ENCODE data around the gene TRAPPC6A.

TRAPPC6A gene

GRCh38 chr19:45149129-45149528, 28.9 kb downstream of the TRAPPC6A start:
- DNase-seq (ENCODE audit: low spot score) = no peak

DNA sequence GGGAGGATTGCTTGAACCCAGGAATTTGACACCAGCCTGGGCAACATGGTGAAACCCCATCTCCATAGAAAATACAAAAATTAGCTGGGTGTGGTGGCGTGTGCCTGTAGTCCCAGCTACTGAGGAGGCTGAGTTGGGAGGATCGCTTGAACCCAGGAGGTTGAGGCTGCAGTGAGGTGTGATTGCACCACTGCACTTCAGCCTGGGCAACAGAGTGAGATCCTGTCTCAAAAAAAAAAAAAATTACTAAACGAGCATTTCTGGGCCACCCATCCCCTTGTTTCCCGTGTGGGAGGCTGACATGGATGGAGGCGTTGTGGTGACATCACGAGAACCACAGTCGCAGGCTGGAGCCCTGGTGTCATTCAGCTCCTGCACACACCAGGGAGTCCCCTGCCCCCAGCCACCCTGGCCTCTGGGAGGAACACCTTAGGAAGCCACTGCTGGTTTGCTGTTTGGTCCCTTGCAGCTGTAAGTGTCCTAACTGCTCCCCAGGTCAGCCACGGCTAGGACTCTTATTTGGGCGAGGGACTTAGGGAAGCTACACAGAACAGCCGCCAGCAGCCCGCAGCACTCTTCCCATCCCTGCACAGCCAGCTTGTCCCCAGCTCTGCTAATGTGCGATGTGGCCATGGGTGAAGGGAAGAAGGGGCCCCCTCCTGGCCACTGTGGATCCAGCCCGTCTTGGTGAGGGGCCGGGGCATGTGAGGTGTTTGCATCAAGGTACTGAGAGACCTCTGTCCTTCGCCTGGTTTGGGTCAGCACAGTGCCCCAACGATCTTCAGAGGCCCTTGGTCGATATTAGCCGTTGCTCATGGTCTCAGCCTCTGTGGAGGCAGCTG, 30.0 kb downstream of the TRAPPC6A start:
- DNase-seq (ENCODE audit: low spot score) = no peak

DNA sequence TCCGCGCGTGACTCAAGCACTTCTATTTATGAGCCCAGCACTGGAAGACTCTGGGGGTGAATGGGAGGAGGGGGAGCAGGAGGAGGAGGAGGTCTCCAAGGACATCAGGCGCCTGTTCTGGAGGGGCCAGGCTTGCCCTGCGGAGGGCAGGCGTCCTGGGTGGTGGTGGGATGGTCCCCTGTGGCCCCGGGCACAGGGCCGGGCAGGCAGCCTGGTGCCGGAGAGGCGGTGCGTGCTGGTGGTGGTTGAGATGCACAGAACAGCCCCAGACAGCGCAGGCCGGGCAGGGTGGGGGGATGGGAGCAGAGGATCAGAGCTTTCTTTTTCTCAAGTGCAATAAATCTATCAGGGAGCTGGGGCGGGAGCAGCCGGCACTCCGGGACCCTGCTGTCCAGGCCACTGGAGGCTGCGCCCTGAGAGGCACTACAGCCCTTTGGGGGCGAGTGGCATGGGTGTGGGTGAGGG, 31.3 kb downstream of the TRAPPC6A start:
- no peak for DNase-seq (ENCODE audit: low spot score)

DNA sequence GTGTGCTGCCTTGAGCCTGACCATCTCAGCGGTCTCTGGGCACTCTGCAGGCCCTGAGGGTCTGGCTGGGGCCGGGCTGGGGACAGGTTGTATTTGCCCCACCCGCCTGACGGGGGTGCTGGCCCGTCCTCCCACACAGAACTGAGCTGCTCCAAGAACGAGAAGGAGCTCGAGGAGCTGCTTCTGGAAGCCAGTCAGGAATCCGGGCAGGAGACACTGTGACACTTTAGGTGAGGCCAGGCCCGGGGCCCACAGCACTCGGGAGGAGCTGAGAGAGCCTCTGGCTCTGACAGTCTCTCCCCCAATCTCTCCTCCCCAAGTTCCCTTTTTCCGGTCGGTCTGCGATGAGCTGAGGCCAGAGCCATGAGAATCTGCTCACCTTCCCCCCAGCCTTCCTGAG, 31.8 kb downstream of the TRAPPC6A start:
- no peak for DNase-seq (ENCODE audit: low spot score)

DNA sequence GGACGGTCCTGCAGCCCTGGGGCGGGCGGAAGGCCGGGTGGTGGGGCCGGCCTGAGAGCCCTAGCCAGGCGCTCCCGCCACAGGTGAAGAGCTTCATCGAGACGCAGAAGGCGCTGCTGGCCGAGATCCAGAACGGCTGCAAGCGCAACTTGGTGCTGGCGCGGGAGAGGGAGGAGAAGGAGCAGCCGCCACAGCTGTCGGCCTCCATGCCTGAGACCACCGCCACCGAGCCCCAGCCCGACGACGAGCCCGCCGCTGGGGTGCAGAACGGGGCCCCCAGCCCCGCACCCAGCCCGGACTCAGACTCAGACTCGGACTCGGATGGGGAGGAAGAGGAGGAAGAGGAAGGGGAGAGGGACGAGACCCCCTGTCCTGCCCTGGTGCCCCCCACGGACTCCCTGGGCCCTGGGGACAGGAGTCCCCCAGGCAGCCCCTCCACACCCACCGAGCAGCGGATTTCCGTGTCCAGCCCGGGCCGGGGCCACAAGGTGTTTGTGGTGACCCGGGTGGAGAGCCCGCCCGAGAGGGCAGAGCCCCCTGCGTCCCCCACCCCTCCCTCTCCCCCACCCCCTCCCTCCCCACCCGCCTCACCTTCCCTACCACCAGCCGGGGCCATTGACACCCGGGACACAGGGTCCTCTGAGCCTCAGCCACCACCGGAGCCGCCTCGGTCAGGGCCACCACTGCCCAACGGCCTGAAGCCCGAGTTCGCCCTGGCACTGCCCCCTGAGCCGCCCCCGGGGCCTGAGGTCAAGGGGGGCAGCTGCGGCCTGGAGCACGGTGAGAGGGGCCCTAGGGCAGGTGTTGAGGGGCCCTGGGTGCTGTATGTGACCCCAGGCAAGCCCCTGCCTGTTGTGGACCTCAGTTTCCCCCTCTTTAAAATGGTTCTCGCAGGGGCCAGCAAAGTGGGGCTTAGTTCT, 32.5 kb downstream of the TRAPPC6A start:
- DNase-seq (ENCODE audit: low spot score) = no peak

GRCh38 chr19:45144431-45145269, 33.4 kb downstream of the TRAPPC6A start:
- no peak for DNase-seq (ENCODE audit: low spot score)

DNA sequence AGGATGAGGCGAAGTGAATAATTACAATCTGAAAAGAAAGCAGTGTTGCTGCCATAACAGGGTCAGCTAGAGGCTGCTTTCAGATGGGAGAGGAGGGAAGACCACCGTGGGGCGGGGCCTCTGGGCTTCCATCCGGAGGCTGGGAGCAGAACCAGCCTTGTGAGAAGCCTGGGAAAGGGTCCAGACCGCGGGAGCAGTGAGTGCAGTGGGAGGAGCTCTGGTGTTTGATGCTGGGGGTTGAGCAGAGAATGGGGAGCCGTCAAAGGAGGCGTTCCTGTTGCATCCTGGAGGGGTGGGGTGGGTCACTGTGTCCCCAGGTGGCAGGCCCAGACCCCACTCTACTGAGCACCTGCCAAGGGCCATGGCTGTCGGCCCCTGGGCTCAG, 35.3 kb downstream of the TRAPPC6A start:
- no peak for DNase-seq (ENCODE audit: low spot score)

DNA sequence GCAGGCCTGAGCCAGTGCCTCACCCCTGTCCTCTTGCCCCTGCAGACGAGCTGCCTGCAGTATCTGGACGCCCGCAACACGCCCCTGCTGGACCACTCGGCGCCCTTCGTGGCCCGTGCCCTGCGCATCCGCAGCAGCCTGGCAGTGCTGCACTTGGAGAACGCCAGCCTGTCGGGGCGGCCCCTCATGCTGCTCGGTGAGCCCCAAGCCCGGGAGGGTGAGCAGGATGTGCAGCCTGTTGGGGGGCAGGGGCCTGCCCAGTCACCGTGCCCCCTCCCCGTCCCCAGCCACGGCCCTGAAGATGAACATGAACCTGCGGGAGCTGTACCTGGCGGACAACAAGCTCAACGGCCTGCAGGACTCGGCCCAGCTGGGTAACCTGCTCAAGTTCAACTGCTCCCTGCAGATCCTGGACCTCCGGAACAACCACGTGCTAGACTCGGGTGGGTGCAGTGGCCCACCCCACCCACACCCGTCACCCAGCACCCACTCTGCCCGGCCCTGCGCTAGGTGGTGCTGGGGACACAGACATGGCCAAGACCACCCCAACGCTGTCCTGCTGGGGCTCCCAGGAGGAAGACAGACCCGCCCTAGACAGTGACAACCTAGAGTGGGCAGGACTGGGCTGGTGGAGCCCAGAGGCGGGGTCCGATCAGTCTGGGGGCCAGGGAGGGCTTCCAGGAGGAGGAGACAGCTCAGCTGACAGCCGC, 35.9 kb downstream of the TRAPPC6A start:
- no peak for DNase-seq (ENCODE audit: low spot score)

GRCh38 chr19:45141203-45141900, 36.7 kb downstream of the TRAPPC6A start:
- no peak for DNase-seq (ENCODE audit: low spot score)

GRCh38 chr19:45140533-45140932, 37.5 kb downstream of the TRAPPC6A start:
- DNase-seq (ENCODE audit: low spot score) = no peak

DNA sequence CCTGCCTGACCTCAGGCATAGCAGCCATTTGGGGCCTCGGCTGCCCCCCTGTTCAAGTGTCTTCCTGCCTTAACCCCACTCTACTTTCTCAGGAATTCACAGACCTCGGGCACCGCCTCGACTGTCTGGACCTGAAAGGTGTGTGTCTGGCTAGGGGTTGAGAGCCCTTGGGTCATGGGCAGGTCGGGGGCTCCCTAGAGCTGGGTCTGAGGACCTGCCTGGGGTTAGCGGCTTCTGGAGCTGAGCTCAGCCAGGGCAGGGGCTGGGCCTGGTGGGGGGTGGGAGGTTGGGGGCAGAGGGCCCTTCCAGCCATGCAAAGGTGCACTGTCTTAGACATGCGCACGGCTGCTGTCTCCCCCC, 37.9 kb downstream of the TRAPPC6A start:
- no peak for DNase-seq (ENCODE audit: low spot score)

GRCh38 chr19:45139286-45140143, 38.5 kb downstream of the TRAPPC6A start:
- no peak for DNase-seq (ENCODE audit: low spot score)

DNA sequence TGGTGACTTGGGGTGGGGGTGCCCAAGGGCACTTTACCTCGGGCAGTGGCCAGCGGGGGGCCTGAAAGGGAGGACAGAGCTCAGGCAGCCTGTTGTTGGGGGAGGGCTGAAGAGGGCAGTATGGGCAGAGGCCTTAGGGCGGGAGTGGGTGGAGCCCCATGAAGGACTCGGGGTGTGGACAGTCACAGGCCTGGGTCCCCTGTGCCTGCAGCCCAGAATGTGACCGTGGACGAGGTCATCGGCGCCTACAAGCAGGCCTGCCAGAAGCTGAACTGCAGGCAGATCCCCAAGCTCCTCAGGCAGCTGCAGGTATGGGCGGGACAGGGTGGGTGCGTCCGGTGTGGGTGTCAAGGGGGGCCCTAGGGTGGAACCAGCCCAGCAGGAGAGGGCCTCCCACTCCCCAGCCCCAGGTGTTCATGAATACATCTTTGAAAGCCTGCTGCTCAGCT, 39.7 kb downstream of the TRAPPC6A start:
- no peak for DNase-seq (ENCODE audit: low spot score)

DNA sequence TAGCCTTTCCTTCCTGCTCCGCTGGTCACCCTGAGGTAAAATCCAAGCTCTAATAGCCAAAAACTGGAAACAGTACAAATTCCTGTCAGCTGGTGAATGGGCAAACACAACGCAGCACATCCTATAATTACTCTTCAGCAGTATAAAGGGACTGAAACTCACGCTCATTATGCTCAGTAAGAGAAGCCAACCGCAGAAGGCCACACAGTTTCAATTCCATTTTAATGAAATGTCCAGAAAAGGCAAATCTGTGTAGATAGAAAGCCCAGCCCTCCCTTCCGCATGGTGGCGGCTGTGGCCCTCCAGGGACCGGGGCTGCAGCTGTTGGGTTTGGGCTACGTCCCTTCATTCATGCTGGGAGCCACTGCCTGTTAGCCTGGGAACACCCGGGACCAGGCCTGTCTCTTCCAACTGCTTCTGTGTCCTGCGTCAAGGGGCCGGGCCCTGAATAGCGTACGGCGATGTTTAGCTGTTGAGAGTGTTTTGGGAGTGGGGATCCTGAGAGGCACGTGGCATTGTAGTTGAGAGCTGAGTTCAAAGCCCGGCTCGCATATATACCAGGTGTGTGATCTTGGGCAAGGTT, 40.8 kb downstream of the TRAPPC6A start:
- DNase-seq (ENCODE audit: low spot score) = no peak

DNA sequence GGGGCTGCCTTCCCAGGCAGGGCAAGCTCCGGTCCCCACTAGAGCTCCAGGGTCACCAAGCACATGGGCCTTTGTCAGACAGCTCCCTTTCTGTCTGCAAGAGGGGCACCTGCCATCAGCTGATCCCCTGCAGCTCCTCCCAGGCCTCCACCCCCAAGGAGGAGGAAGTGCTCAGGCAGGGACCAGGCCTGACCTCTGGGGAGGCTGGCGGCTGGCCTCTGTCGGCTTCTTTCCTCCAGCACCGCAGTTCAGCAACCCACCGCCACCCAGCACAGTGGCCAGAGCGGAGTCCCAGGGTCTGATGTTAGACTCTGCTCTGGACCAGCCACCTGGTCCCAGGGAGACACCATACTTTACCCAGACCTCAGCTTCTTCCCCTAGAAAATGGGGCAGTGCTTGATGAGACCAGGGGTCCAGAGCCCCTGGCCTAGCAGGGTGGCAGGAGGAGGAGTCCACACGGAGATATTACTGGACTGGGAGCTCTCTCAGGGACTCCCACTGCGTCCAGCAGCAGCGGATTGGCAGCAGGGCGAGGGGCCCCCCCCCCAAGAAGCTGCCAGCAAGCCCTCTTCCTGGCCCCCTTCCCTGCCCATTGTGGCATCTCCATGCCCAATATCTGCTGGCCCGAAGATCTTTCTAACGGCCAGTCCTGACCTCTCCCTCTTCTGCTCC, 41.4 kb downstream of the TRAPPC6A start:
- no peak for DNase-seq (ENCODE audit: low spot score)

DNA sequence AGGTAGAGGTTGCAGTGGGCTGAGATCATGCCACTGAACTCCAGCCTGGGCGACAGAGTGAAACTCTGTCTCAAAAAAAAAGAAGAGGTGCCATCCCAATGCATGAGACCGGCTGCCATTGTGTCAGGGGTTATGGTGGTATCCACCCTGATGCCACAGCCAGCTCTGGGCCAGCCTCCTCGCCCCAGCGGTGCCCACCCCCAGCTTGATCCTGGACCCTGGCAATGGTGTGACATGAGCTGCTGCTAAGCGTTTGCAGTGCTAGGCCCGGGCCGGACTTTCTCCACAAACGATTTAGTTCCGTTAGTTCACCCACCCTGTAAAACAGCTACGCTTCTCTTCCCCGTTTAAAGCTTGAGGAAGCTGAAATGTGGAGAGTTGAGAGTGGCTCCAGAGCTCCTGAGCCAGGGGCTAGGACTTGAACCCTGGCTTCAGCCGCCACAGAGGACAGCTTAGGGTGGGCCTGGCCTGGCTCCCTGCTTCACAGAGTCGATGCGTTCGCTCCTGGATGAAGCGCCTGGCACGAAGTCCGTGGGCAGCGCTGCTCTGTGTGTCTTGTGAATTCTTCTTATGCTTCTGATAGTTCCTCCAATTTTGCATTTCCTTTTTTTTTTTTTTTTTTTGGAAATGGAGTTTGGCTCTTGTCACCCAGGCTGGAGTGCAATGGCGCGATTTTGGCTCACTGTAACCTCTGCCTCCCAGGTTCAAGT, 42.7 kb downstream of the TRAPPC6A start:
- no peak for DNase-seq (ENCODE audit: low spot score)

GRCh38 chr19:45133661-45134060, 44.4 kb downstream of the TRAPPC6A start:
- no peak for DNase-seq (ENCODE audit: low spot score)

Data from RKO (cell line).